DND-41 (cell line): ENCODE data around the gene ELOVL5.

Experiments used
- ATAC-seq: fragments of 200-7000 bp; cut with Tn5 transposase; 3 replicates; pipeline ENCODE4 v1.9.1; 2021; ENCODE audit warnings: low read depth; ENCODE audit not compliant: insufficient read depth
- DNase-seq: peaks from one replicate; pipeline ENCODE4 v3.0.0-alpha.2; 2020
- H2AFZ ChIP-seq: 2 replicates; pipeline ENCODE4 v1.6.0; 2012; ENCODE audit warnings: low read depth, low read length
- H3K27ac ChIP-seq: 2 replicates; pipeline ENCODE4 v1.5.1; 2012; ENCODE audit warnings: low read length, inconsistent platforms
- H3K27me3 ChIP-seq: fragments of 200-600 bp; sonication (generic); 2 replicates; pipeline ENCODE4 v1.6.0; 2012; ENCODE audit warnings: low read length, mild to moderate bottlenecking, inconsistent platforms; ENCODE audit not compliant: insufficient read depth, poor library complexity
- H3K36me3 ChIP-seq: 2 replicates; pipeline ENCODE4 v1.5.1; 2012; ENCODE audit warnings: low read length, inconsistent platforms; ENCODE audit not compliant: insufficient read depth
- H3K4me1 ChIP-seq: 2 replicates; pipeline ENCODE4 v1.5.1; 2012; ENCODE audit warnings: mild to moderate bottlenecking, low read length; ENCODE audit not compliant: insufficient read depth
- H3K4me2 ChIP-seq: 2 replicates; pipeline ENCODE4 v1.6.0; 2012; ENCODE audit warnings: mild to moderate bottlenecking, moderate library complexity, low read length, inconsistent platforms; ENCODE audit not compliant: insufficient read depth
- H3K4me3 ChIP-seq, 2 experiments: fragments of 200-600 bp in 1 of 2; shearing (Covaris generic) in 1 of 2; 2 replicates each; pipeline ENCODE4 v1.5.1; 2012 to 2016; ENCODE audit warnings: inconsistent platforms in 2 of 2, low read length in 2 of 2, mild to moderate bottlenecking in 2 of 2, low read depth in 1 of 2, moderate library complexity in 1 of 2
- H3K79me2 ChIP-seq: 2 replicates; pipeline ENCODE4 v1.6.0; 2012; ENCODE audit warnings: low read length, inconsistent platforms; ENCODE audit not compliant: insufficient read depth
- H3K9ac ChIP-seq: 2 replicates; pipeline ENCODE4 v1.6.0; 2012; ENCODE audit warnings: low read depth, mild to moderate bottlenecking, inconsistent platforms, low read length, moderate library complexity
- H3K9me3 ChIP-seq: 2 replicates; pipeline ENCODE4 v1.5.1; 2012; ENCODE audit warnings: low read length, moderate library complexity, mild to moderate bottlenecking, inconsistent platforms; ENCODE audit not compliant: insufficient read depth, severe bottlenecking
- H4K20me1 ChIP-seq: 2 replicates; pipeline ENCODE4 v1.6.0; 2012; ENCODE audit warnings: low read length; ENCODE audit not compliant: insufficient read depth
- CTCF ChIP-seq: IDR thresholded peaks from 2 replicates; pipeline ENCODE4 v1.5.1; 2012; ENCODE audit warnings: borderline replicate concordance, low read length, moderate library complexity, mild to moderate bottlenecking; ENCODE audit not compliant: poor library complexity, severe bottlenecking; ENCODE audit errors: extremely low read depth
- EZH2 ChIP-seq: IDR thresholded peaks from 3 replicates; pipeline ENCODE4 v1.6.1; 2012; ENCODE audit warnings: borderline replicate concordance, low read depth, mild to moderate bottlenecking, moderate library complexity, low read length, inconsistent platforms; ENCODE audit not compliant: severe bottlenecking

The ELOVL5 gene

GRCh38 chr6:53282234-53282633, 66.5 kb downstream of the ELOVL5 start:
- peaks cover 20% of the 10 kb centered on the region for H4K20me1 ChIP-seq

GRCh38 chr6:53281518-53282215, 67.1 kb downstream of the ELOVL5 start:
- no peak overlapping the region for H3K9ac ChIP-seq
- TF ChIP-seq CTCF (no peak), EZH2 (no peak)

More at GRCh38 chr6:53282234-53282633, 66.5 kb downstream of the ELOVL5 start:
- Histone ChIP-seq H3K4me3 (no peak overlapping the region), H3K27me3 (no peaks in the 10 kb centered on the region), H3K9ac (no peak overlapping the region), H3K4me1 (no peaks in the 10 kb centered on the region), H3K4me2 (no peak overlapping the region), H3K27ac (peak overlapping the region; percentile 53), H2AFZ (no peak overlapping the region), H3K36me3 (peaks cover 79% of the 10 kb centered on the region), H3K9me3 (no peaks in the 10 kb centered on the region), H3K79me2 (peaks cover 74% of the 10 kb centered on the region)
- DNase-seq: no peak
- no peak for ATAC-seq
- TF ChIP-seq CTCF: no peak
- no peak for TF ChIP-seq EZH2

GRCh38 chr6:53280207-53280606, 68.5 kb downstream of the ELOVL5 start:
- Histone ChIP-seq H3K79me2 (peaks cover 64% of the 10 kb centered on the region), H3K4me2 (no peak overlapping the region), H3K4me3 (no peak overlapping the region), H3K36me3 (peaks cover 84% of the 10 kb centered on the region), H3K27ac (no peak overlapping the region), H3K27me3 (no peaks in the 10 kb centered on the region), H4K20me1 (peaks cover 24% of the 10 kb centered on the region), H2AFZ (no peak overlapping the region), H3K4me1 (no peaks in the 10 kb centered on the region), H3K9me3 (no peaks in the 10 kb centered on the region), H3K9ac (no peak overlapping the region)
- DNase-seq (no peak), ATAC-seq (no peak)
- no peak for TF ChIP-seq EZH2
- TF ChIP-seq CTCF: no peak

More at GRCh38 chr6:53281518-53282215, 67.1 kb downstream of the ELOVL5 start:
- DNase-seq (no peak), ATAC-seq (no peak)
- Histone ChIP-seq H4K20me1 (peaks cover 24% of the 10 kb centered on the region), H3K27me3 (no peaks in the 10 kb centered on the region), H2AFZ (no peak overlapping the region), H3K4me2 (no peak overlapping the region), H3K36me3 (peaks cover 81% of the 10 kb centered on the region), H3K79me2 (peaks cover 75% of the 10 kb centered on the region), H3K27ac (peak overlapping the region; percentile 53; the same call in 1 of the 2 replicates), H3K4me3 (no peak overlapping the region), H3K9me3 (no peaks in the 10 kb centered on the region), H3K4me1 (no peaks in the 10 kb centered on the region)
